Measurements from ENCODE around the gene PTPRG.

DNA sequence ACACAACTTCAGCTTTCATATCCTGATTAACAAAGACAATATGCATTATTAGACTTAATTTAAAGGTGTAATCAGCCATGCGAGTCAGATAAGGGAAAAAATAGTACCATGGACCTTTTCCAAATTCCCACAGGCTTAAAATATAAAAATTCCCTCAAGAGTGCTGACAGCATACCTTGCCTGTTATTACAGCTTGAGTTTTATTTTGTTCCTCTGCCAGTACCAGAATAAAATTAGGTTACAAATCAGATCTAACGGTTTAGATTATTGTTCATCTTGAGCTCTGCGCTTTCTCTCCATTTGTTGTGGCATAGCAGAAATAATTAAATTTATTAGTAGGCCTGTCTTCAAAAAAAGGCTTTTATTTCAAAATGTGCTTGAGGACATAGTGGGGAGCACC lies 250.3 kb downstream of the PTPRG start:
- TF ChIP-seq, protein P1, sequence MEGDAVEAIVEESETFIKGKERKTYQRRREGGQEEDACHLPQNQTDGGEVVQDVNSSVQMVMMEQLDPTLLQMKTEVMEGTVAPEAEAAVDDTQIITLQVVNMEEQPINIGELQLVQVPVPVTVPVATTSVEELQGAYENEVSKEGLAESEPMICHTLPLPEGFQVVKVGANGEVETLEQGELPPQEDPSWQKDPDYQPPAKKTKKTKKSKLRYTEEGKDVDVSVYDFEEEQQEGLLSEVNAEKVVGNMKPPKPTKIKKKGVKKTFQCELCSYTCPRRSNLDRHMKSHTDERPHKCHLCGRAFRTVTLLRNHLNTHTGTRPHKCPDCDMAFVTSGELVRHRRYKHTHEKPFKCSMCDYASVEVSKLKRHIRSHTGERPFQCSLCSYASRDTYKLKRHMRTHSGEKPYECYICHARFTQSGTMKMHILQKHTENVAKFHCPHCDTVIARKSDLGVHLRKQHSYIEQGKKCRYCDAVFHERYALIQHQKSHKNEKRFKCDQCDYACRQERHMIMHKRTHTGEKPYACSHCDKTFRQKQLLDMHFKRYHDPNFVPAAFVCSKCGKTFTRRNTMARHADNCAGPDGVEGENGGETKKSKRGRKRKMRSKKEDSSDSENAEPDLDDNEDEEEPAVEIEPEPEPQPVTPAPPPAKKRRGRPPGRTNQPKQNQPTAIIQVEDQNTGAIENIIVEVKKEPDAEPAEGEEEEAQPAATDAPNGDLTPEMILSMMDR (conservative IDR thresholded peaks at IDR 0.05; ENCODE audit: low read depth, low read length): no peak
- TF ChIP-seq EZH2phosphoT487 (IDR thresholded peaks at IDR 0.05; ENCODE audit: borderline replicate concordance, low read length) (no peak), EZH2 (IDR thresholded peaks at IDR 0.05; ENCODE audit: low read length, unreplicated experiment) (no peak)

Data from PC-3 (cell line).